ENCODE data around the gene CRYBG2. TPM values are rescaled to one million over a fixed set of nuclear protein-coding genes. Genes with fewer than 3 reads are reported as not detected.
"Not testable (repeated sequence)": the region's sequence is repeated elsewhere in the genome, so short reads cannot be mapped to it uniquely, and the experiment has no call there.

CRYBG2 gene
- total and polyA plus RNA-seq, 2 of the 8 experiments (the other 6 are each of a cell fraction or from before 2014, with no cell fraction given) = 14.2 to 17.0 TPM

DNA sequence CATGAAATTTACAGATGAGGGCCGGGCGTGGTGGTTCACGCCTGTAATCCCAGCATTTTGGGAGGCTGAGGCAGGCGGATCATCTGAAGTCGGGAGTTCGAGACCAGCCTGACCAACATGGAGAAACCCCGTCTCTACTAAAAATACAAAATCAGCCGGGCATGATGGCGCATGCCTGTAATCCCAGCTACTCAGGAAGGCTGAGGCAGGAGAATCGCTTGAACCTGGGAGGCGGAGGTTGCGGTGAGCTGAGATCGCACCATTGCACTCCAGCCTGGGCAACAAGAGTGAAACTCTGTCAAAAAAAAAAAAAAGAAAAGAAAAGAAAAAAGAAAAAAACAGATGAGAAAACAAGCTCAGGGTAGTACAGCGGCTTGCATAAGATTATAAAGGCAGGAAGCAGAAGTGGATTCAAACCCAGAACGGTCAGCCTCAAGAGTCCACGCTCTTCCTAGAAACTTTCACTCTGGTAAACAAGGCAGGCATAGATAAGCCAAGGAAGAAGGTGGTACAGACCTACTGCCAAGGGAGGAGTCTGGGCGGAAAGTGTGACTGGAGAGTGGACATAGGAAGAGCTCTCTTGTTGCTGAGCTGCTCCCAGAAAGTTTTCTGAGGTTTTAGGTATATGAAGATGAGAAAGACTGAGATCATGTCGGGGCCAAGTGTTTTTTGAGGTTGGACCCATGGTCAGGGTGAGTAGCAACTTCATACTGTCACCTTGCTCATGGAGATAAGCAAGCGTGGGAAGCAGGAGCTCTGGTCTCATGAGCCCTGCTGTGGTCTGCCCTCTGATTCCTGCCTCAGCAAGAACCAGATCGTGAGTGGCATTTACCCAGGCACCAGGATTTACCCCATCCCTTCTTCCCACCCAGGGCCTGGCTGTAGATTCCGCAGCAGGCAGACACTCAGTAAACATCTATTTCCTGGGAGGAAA lies 45.7 kb downstream of the CRYBG2 start:
- not testable (repeated sequence) for H3K4me1 ChIP-seq (replicated peaks in 1 of 4; ENCODE audit: control insufficient read depth in 3 of 4, insufficient read depth in 4 of 4, low read length in 3 of 4); H3K4ac ChIP-seq (replicated peaks; ENCODE audit: insufficient read length, low read depth, low read length); H4K20me1 ChIP-seq (replicated peaks in 1 of 2; ENCODE audit: control insufficient read depth in 1 of 2, insufficient read depth in 2 of 2, low read length in 2 of 2)

More for the DNA sequence above, 45.7 kb downstream of the CRYBG2 start:
- not testable (repeated sequence) for H4K5ac ChIP-seq (ENCODE audit: insufficient read length, low read depth, low read length); H2AK5ac ChIP-seq (ENCODE audit: low read depth, low read length); H3K9ac ChIP-seq (replicated peaks in 1 of 4; ENCODE audit: extremely low read depth in 1 of 4, low read depth in 3 of 4, low read length in 3 of 4); H3K4me3 ChIP-seq (ENCODE audit: extremely low read depth in 1 of 4, insufficient read depth in 2 of 4, low read depth in 3 of 4, low read length in 4 of 4); H3K18ac ChIP-seq (ENCODE audit: extremely low read depth, low read length); H3K4me2 ChIP-seq (ENCODE audit: insufficient read depth in 1 of 2, low read depth in 2 of 2, low read length in 2 of 2); DNase-seq (ENCODE audit: low read depth in 1 of 2, low spot score in 2 of 2); H3K27me3 ChIP-seq (replicated peaks in 1 of 4; ENCODE audit: control insufficient read depth in 3 of 4, extremely low read depth in 1 of 4, insufficient read depth in 3 of 4, low read length in 3 of 4); H4K91ac ChIP-seq (replicated peaks; ENCODE audit: insufficient read length, low read length); H3K79me1 ChIP-seq (ENCODE audit: low read depth, low read length); H2BK20ac ChIP-seq (ENCODE audit: low read length); FAIRE-seq; H3K79me2 ChIP-seq (ENCODE audit: control insufficient read depth in 1 of 2, insufficient read depth in 2 of 2, low read length in 2 of 2); H3K36me3 ChIP-seq (ENCODE audit: control insufficient read depth in 2 of 4, insufficient read depth in 4 of 4, low read length in 3 of 4); H3K9me3 ChIP-seq (ENCODE audit: insufficient read depth in 2 of 2, low read depth in 1 of 2, low read length in 1 of 2); H3K56ac ChIP-seq (replicated peaks; ENCODE audit: insufficient read length, low read depth, low read length); H3K27ac ChIP-seq (ENCODE audit: low read depth, low read length); H3K23me2 ChIP-seq (ENCODE audit: low read depth, low read length); H2BK120ac ChIP-seq (replicated peaks; ENCODE audit: low read depth, low read length); H3K14ac ChIP-seq (ENCODE audit: insufficient read length); H3K23ac ChIP-seq (ENCODE audit: insufficient read length)
- Histone ChIP-seq H2BK15ac (ENCODE audit: low read length) (peak overlapping the region; percentile 53; the same call in 1 of the 2 replicates), H2BK5ac (ENCODE audit: low read depth, low read length) (peak overlapping the region; percentile 28; the same call in 1 of the 2 replicates), H2AFZ (ENCODE audit: low read length) (0 out of 2 replicates have a peak overlapping the region, but pooled peaks have one; percentile 25), H2BK12ac (ENCODE audit: low read depth, low read length) (peak overlapping the region; percentile 50; the same call in 1 of the 2 replicates), H4K8ac (ENCODE audit: extremely low read depth, insufficient read depth, low read length) (0 out of 2 replicates have a peak overlapping the region, but pooled peaks have one; percentile 3)
- CTCF ChIA-PET (ENCODE audit: partially characterized antibody) = interaction anchor here (0.6 to 57.0 kb wide), 9 partner anchors 8 to 311 kb away, joined by 3 to 1530 read pairs (median 4); partner anchors contain the start of genes CATSPER4, CD52, SH3BGRL3 and UBXN11
- WGBS, 2 experiments (ENCODE audit: extremely low coverage in 1 of 2, insufficient coverage in 1 of 2, insufficient read length in 1 of 2, insufficient replicate concordance in 2 of 2, low coverage in 1 of 2, low lambda C conversion rate in 2 of 2, missing lambda C conversion rate in 1 of 2) = 86% methylated on average over 19 of the region's 21 CpGs; no CpG with 5 or more reads in 1 of the 2 experiments
- POLR2A ChIA-PET (ENCODE audit: partially characterized antibody) = interaction anchor here (0.6 to 4.6 kb wide), 16 partner anchors 9 to 134 kb away, joined by 3 to 29 read pairs (median 4); partner anchors contain the start of genes CD52 and LIN28A
